Islet of Langerhans (tissue), 1 donor: ENCODE measurements around the gene NFKBIE.
"Not testable (repeated sequence)": the region's sequence is repeated elsewhere in the genome, so short reads cannot be mapped to it uniquely, and the experiment has no call there.

Experiments
- FAIRE-seq: peaks from one replicate; lab custom pipeline; 2011; peaks lifted over from hg19 to GRCh38; lab: Jason Lieb, UNC

NFKBIE gene

DNA sequence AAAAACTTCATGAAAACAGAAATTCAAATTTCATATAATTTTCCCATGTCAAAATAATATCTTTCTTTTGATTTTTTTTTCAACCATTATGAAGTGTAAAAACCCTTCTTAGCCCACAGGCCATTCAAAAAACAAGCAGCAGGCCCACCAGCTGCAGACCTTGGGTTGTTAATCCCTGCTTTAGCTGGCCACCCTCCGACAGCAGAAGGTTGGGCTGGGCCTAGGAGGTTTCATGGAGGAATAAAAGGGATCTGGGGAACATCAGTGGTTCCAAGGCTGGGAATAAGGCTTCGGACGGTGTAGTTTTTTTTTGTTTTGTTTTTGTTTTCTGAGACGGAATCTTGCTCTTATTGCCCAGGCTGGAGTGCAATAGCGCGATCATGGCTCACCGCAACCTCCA is 22.0 kb downstream of the NFKBIE start:
- FAIRE-seq: no peak

DNA sequence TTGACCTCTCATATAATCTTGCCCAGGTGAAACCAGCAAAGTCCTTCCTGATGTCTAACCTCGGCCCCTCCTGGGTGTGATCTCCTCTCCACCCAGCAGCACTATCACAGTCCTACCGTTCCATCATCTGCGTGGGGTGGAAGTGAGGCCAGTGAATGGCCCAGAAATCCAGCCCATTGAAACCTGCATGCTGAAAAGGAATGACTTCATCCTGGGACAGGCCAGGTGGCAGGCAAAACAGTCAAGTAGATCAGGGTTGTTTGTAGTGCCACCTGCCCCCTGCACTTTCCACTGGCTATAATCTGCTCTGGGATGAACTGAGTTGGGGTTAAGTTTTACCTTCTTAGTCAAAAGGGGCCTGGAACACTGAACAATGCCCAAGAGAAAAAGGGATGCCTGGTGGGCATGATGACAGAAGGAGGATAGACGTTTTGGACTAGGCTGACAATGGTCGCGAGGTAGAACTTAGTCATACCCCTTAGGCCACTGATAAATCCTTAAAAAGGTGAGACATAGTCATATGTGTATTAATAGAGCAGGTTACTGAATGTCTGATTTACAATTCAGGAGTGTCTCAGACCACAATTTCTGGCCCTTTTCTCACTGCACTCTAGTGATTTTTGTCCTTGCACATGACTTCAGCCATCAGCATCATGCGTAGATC is 26.5 kb downstream of the NFKBIE start:
- FAIRE-seq: no peak

DNA sequence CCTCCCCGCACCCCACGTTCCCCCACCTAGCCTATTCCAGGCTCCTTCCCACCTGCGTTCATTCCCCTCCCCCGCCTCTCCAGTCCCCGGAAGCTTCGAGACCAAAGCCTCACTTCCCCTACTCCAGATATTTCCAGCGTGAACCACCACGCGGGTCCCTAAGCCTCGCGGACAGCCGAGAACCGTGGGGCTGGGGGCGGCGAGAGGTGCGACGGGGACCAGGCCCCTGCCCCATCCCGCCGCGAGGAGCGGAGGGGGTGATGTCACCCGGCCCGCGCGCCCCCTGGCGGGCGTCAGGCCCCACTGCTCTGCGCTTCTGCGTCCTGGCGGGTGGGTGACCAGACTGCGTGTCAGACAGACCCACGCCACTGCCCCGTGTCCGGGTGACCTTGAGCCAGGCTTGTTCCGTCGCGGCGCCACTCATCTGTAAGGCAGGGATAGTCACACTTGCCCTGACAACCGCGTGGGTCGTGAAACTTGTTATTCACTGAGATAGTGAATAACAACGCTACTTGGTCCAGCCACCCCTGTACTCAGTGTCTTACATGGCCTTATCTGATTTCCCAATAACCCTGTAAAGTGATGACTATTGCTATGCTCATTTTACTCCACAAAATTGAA is 27.4 kb downstream of the NFKBIE start:
- no peak for FAIRE-seq

GRCh38 chr6:44237021-44237812 is 28.1 kb downstream of the NFKBIE start:
- peak; percentile 95 for FAIRE-seq

GRCh38 chr6:44235891-44236516 is 29.3 kb downstream of the NFKBIE start:
- FAIRE-seq: no peak

DNA sequence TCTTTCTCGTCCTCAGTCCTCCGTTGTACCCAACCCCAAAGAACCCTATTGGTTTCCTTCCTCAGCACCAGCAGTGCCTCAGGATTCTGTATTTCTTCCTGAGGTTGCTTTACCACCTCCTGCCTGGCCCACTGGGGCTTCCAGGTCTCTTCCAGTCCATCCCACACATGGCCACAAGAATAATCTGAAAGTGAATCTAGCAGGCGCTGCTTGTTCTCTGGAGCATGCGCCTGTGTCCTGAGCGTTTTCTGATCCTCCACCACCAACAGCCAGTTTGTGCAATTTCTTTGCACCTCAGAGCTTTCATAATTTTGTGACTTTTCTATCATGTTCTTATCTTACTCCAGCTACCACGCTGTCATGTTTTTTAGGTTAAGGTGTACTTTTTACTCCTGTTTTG is 30.1 kb downstream of the NFKBIE start:
- no peak for FAIRE-seq

GRCh38 chr6:44234101-44235025 is 31.0 kb downstream of the NFKBIE start:
- no peak for FAIRE-seq

GRCh38 chr6:44233567-44234100 is 31.7 kb downstream of the NFKBIE start:
- no peak for FAIRE-seq

DNA sequence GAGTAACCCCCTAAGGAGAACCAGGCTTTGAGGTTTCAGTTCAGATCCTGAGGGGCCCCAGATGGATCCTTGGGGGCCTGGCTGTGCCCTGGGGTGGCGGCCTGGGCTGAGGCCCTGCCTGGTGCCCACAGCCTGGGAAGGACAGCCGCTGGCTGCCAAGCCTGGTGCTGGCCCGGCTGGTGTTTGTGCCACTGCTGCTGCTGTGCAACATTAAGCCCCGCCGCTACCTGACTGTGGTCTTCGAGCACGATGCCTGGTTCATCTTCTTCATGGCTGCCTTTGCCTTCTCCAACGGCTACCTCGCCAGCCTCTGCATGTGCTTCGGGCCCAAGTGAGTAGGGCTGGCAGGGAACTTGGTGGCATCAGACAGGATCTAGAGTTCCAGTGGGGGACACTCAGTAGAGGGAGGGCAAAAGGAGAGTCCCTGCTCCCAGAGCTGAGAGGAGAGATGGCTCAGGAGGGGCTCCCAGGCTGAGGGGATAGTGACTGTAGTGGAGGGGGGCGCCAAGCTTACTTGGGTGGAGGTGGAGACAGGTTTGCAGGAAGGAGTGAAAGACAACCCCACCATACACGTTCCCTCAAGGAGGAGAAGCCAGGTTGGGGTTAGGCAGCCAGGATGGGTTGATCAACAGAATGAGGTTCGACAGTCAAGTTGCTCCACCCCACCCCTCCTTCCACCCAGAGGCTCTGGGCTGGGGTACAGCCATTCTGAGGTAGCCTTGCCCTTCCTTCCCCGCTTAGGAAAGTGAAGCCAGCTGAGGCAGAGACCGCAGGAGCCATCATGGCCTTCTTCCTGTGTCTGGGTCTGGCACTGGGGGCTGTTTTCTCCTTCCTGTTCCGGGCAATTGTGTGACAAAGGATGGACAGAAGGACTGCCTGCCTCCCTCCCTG is 32.4 kb downstream of the NFKBIE start:
- no peak for FAIRE-seq

GRCh38 chr6:44231426-44231825 is 33.9 kb downstream of the NFKBIE start:
- not testable (repeated sequence) for FAIRE-seq

DNA sequence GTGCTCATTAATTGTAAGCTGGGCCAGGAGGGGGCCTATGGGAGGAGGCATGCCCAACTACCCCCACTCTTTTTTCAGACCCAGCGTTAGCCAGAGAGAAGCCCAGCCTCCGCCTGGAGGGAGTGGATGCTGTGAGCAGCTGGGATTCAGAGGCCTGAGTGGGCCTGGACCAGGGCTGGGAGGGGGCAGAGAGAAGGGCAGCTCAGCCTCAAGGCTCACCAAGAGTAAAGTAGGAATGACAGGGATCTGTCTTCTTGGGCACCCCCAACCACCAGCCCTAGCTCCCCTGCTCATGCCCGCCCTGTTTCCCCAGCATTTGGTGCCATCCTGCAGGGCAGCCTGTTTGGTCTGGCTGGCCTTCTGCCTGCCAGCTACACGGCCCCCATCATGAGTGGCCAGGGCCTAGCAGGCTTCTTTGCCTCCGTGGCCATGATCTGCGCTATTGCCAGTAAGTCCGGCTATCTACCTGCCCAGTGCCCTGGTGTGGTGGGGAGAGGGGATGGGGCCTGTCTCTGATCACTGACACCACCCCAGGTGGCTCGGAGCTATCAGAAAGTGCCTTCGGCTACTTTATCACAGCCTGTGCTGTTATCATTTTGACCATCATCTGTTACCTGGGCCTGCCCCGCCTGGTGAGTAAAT is 35.2 kb downstream of the NFKBIE start:
- no peak for FAIRE-seq

- FAIRE-seq: no peak
Measured at GRCh38 chr6:44229376-44230033, 35.8 kb downstream of the NFKBIE start.

GRCh38 chr6:44228836-44229235 is 36.5 kb downstream of the NFKBIE start:
- FAIRE-seq: no peak

- no peak for FAIRE-seq
Measured at GRCh38 chr6:44228433-44228832, 36.9 kb downstream of the NFKBIE start.

DNA sequence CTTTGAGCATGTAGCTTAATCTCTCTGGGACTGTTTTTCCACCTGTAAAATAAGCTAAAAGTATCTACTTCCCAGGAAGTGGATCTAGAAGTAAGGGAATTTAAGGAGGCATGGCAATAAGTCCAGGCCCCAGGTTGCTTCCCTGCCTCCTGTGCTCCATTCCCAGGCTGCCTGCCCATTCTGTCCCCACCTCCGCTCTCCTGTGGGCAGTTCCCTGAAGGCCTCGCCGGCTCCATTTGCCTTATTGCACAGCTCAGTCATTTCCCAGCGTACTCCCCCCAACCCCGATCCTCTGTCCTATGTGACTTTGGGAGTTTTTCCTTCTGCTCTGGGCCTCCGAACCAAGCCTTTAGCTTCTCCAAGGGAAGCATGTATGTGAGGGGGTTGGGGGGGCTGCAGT is 37.3 kb downstream of the NFKBIE start:
- FAIRE-seq: no peak

DNA sequence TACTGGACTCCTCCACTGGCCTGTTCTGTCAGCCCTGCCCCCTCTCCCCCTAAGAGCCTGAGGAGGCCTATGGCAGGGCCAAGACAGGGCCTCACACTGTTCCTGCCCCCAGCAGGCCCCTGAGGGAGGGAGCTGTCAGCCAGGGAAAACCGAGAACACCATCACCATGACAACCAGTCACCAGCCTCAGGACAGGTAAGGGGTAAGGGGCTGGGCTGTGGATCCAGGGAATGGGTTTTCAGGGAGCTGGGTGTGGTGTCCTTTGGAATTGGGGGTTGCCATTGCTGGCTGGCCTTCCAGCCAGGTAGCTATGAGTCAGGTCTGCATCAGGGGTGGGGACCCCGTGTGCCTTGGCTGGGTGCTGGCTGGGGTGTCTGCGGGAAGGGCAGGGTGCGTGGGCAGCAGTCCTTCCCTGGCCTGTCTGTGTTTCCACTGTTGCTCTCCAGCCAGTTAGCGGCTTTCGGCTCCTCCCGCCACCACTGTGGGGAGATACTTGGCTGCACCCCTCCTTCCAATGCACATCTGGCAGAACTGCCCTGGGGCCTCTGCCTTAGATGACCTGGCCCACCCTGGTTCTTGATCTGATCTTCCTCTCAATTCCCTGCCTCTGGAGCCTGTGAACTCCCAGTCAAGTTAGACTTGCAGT is 38.1 kb downstream of the NFKBIE start:
- no peak for FAIRE-seq

GRCh38 chr6:44226368-44227147 is 38.8 kb downstream of the NFKBIE start:
- no peak for FAIRE-seq
